Trophoblast cell (in vitro differentiated cells and primary cell): ENCODE measurements around the gene SNAPC4.

Experiments used
- DNase-seq, 2 donors: peaks; one replicate each; pipeline ENCODE4 v3.0.0-alpha.2; 2016
- H2AFZ ChIP-seq: 2 replicates; pipeline ENCODE4 v1.6.1; 2013; ENCODE audit warnings: low read length, moderate library complexity, mild to moderate bottlenecking; ENCODE audit not compliant: insufficient read depth, poor library complexity
- H2AK5ac ChIP-seq: 2 replicates; pipeline ENCODE4 v1.6.1; 2013; ENCODE audit warnings: mild to moderate bottlenecking, low read length
- H2BK120ac ChIP-seq: 2 replicates; pipeline ENCODE4 v1.6.1; 2013; ENCODE audit warnings: low read length, mild to moderate bottlenecking, moderate library complexity; ENCODE audit not compliant: insufficient read depth, poor library complexity
- H2BK12ac ChIP-seq: 2 replicates; pipeline ENCODE4 v1.6.1; 2013; ENCODE audit warnings: mild to moderate bottlenecking, low read length, moderate library complexity
- H2BK5ac ChIP-seq: 2 replicates; pipeline ENCODE4 v1.6.1; 2013; ENCODE audit warnings: low read length, low read depth, moderate library complexity, mild to moderate bottlenecking; ENCODE audit not compliant: poor library complexity
- H3K14ac ChIP-seq: 2 replicates; pipeline ENCODE4 v1.6.1; 2013; ENCODE audit warnings: mild to moderate bottlenecking, low read length
- H3K18ac ChIP-seq: 2 replicates; pipeline ENCODE4 v1.6.1; 2013; ENCODE audit warnings: mild to moderate bottlenecking, low read length
- H3K23ac ChIP-seq: 2 replicates; pipeline ENCODE4 v1.6.1; 2013; ENCODE audit warnings: low read length
- H3K27ac ChIP-seq: 2 replicates; pipeline ENCODE4 v1.5.1; 2013; ENCODE audit warnings: low read depth, mild to moderate bottlenecking, inconsistent platforms, low read length, moderate library complexity
- H3K27me3 ChIP-seq: 2 replicates; pipeline ENCODE4 v1.6.1; 2013; ENCODE audit warnings: inconsistent platforms, mild to moderate bottlenecking, low read length, moderate library complexity; ENCODE audit not compliant: insufficient read depth
- H3K36me3 ChIP-seq, 2 experiments: 1 replicate in 1 of 2; 2 replicates in 1 of 2; pipeline ENCODE4 v1.6.1; 2013; ENCODE audit warnings: low read length in 2 of 2, mild to moderate bottlenecking in 2 of 2, moderate library complexity in 1 of 2; ENCODE audit not compliant: insufficient read depth in 2 of 2, control insufficient read depth in 1 of 2
- H3K4ac ChIP-seq: 2 replicates; pipeline ENCODE4 v1.6.1; 2013; ENCODE audit warnings: low read depth, mild to moderate bottlenecking, low read length, moderate library complexity
- H3K4me1 ChIP-seq, 2 experiments: 1 replicate in 1 of 2; 2 replicates in 1 of 2; pipeline ENCODE4 v1.6.1; 2013; ENCODE audit warnings: low read length in 2 of 2, mild to moderate bottlenecking in 2 of 2, moderate library complexity in 1 of 2; ENCODE audit not compliant: insufficient read depth in 2 of 2, control insufficient read depth in 1 of 2
- H3K4me2 ChIP-seq: 2 replicates; pipeline ENCODE4 v1.6.1; 2013; ENCODE audit warnings: inconsistent platforms, mild to moderate bottlenecking, low read length, moderate library complexity
- H3K4me3 ChIP-seq: 2 replicates; pipeline ENCODE4 v1.5.1; 2013; ENCODE audit warnings: mild to moderate bottlenecking, low read depth, low read length, inconsistent platforms
- H3K79me1 ChIP-seq: one replicate; pipeline ENCODE4 v1.6.1; 2013; ENCODE audit warnings: low read length
- H3K79me2 ChIP-seq: 2 replicates; pipeline ENCODE4 v1.6.1; 2013; ENCODE audit warnings: low read length, mild to moderate bottlenecking; ENCODE audit not compliant: control insufficient read depth, insufficient read depth, poor library complexity
- H3K9ac ChIP-seq: 2 replicates; pipeline ENCODE4 v1.6.1; 2013; ENCODE audit warnings: mild to moderate bottlenecking, low read length
- H3K9me3 ChIP-seq: 2 replicates; pipeline ENCODE4 v1.6.1; 2013; ENCODE audit warnings: low read depth, mild to moderate bottlenecking, control low read depth, inconsistent platforms, low read length; ENCODE audit not compliant: insufficient read depth
- H4K12ac ChIP-seq: 2 replicates; pipeline ENCODE4 v1.6.1; 2013; ENCODE audit warnings: low read depth, mild to moderate bottlenecking, low read length, moderate library complexity
- H4K8ac ChIP-seq: 2 replicates; pipeline ENCODE4 v1.6.1; 2013; ENCODE audit warnings: low read depth, mild to moderate bottlenecking, low read length, moderate library complexity
- H4K91ac ChIP-seq: one replicate; pipeline ENCODE4 v1.6.1; 2013; ENCODE audit warnings: low read depth, mild to moderate bottlenecking, low read length, moderate library complexity
- WGBS: extraction: QIAGEN DNeasy Blood & Tissue Kit; methylation state at CpG from one replicate; pipeline ENCODE4 v1.1.7; 2013; ENCODE audit warnings: missing lambda C conversion rate; ENCODE audit not compliant: insufficient read length, insufficient coverage; ENCODE audit errors: extremely low coverage; 5-methylcytosine and 5-hydroxymethylcytosine counted together

SNAPC4 gene

GRCh38 chr9:136378170-136379002, 21.6 kb downstream of the SNAPC4 start:
- Histone ChIP-seq H2AK5ac (no peak overlapping the region), H4K91ac (no peak overlapping the region), H3K27ac (no peak overlapping the region), H2BK120ac (no peak overlapping the region), H3K4me1 (peaks cover 8 to 21% of the 10 kb centered on the region in 2 experiments), H3K4me2 (no peak overlapping the region), H3K36me3 (peaks cover 77 to 80% of the 10 kb centered on the region in 2 experiments), H3K9ac (no peak overlapping the region), H3K79me1 (peaks cover under 1% of the 10 kb centered on the region), H4K8ac (no peak overlapping the region), H2BK12ac (no peak overlapping the region), H3K4me3 (no peak overlapping the region), H3K18ac (no peak overlapping the region), H2AFZ (no peak overlapping the region), H3K23ac (no peak overlapping the region), H3K27me3 (no peaks in the 10 kb centered on the region), H3K4ac (no peak overlapping the region), H3K14ac (no peak overlapping the region), H2BK5ac (no peak overlapping the region), H4K12ac (no peak overlapping the region), H3K9me3 (no peaks in the 10 kb centered on the region), H3K79me2 (no peaks in the 10 kb centered on the region)
- WGBS, result no CpG with 5 or more reads among the region's 28 CpGs
- no peak for DNase-seq

- WGBS, result no CpG with 5 or more reads among the region's 32 CpGs
- no peaks in the 10 kb centered on the region for H3K27me3 ChIP-seq
- H4K12ac ChIP-seq, result no peak overlapping the region
- peaks cover 2% of the 10 kb centered on the region for H3K79me2 ChIP-seq
- no peak for DNase-seq
- H3K79me1 ChIP-seq, result peaks cover 7% of the 10 kb centered on the region
- no peak overlapping the region for H4K8ac ChIP-seq
- no peak overlapping the region for H3K14ac ChIP-seq
- H3K4me1 ChIP-seq, result peaks cover 15 to 28% of the 10 kb centered on the region in 2 experiments
- no peak overlapping the region for H3K4me2 ChIP-seq
- H2BK5ac ChIP-seq, result no peak overlapping the region
- no peak overlapping the region for H2AFZ ChIP-seq
- H2BK120ac ChIP-seq, result no peak overlapping the region
- H3K9ac ChIP-seq, result no peak overlapping the region
- H3K27ac ChIP-seq, result no peak overlapping the region
- no peak overlapping the region for H3K4ac ChIP-seq
- no peak overlapping the region for H2BK12ac ChIP-seq
- H3K4me3 ChIP-seq, result no peak overlapping the region
- no peak overlapping the region for H2AK5ac ChIP-seq
- H3K9me3 ChIP-seq, result no peaks in the 10 kb centered on the region
- no peak overlapping the region for H3K18ac ChIP-seq
- H3K23ac ChIP-seq, result no peak overlapping the region
- no peak overlapping the region for H4K91ac ChIP-seq
- H3K36me3 ChIP-seq, result peaks cover 69 to 71% of the 10 kb centered on the region in 2 experiments
These were observed 22.4 kb downstream of the SNAPC4 start for GRCh38 chr9:136377341-136378169.

- H4K12ac ChIP-seq, result no peak overlapping the region
- H2AK5ac ChIP-seq, result no peak overlapping the region
- H4K91ac ChIP-seq, result no peak overlapping the region
These were observed 23.5 kb downstream of the SNAPC4 start for GRCh38 chr9:136376457-136376856.

GRCh38 chr9:136375096-136375495, 24.9 kb downstream of the SNAPC4 start:
- H3K27me3 ChIP-seq, result no peaks in the 10 kb centered on the region
- no peak overlapping the region for H2BK5ac ChIP-seq
- peaks cover 21 to 35% of the 10 kb centered on the region in 2 experiments for H3K4me1 ChIP-seq
- no peak overlapping the region for H3K9ac ChIP-seq
- H3K4me3 ChIP-seq, result no peak overlapping the region
- no peak overlapping the region for H3K18ac ChIP-seq
- H2AFZ ChIP-seq, result no peak overlapping the region
- H3K23ac ChIP-seq, result no peak overlapping the region
- H3K79me2 ChIP-seq, result peaks cover 2% of the 10 kb centered on the region
- H3K9me3 ChIP-seq, result no peaks in the 10 kb centered on the region
- H3K4ac ChIP-seq, result no peak overlapping the region
- peaks cover 44 to 47% of the 10 kb centered on the region in 2 experiments for H3K36me3 ChIP-seq
- no peak overlapping the region for H2BK12ac ChIP-seq
- H3K27ac ChIP-seq, result no peak overlapping the region
- H3K14ac ChIP-seq, result no peak overlapping the region
- no peak for DNase-seq
- no peak overlapping the region for H4K8ac ChIP-seq
- H2AK5ac ChIP-seq, result no peak overlapping the region
- H3K4me2 ChIP-seq, result no peak overlapping the region
- no peak overlapping the region for H4K12ac ChIP-seq
- no peak overlapping the region for H4K91ac ChIP-seq
- WGBS, result no CpG with 5 or more reads among the region's 12 CpGs
- peaks cover 11% of the 10 kb centered on the region for H3K79me1 ChIP-seq
- H2BK120ac ChIP-seq, result no peak overlapping the region

More at GRCh38 chr9:136376457-136376856, 23.5 kb downstream of the SNAPC4 start:
- no peak overlapping the region for H2AFZ ChIP-seq
- no peak overlapping the region for H3K4ac ChIP-seq
- H3K14ac ChIP-seq, result no peak overlapping the region
- H3K79me2 ChIP-seq, result peaks cover 2% of the 10 kb centered on the region
- H3K79me1 ChIP-seq, result peaks cover 11% of the 10 kb centered on the region
- no peak overlapping the region for H3K9ac ChIP-seq
- H3K4me3 ChIP-seq, result no peak overlapping the region
- no peak overlapping the region for H2BK12ac ChIP-seq
- peaks cover 21 to 35% of the 10 kb centered on the region in 2 experiments for H3K4me1 ChIP-seq
- no peak overlapping the region for H3K4me2 ChIP-seq
- H3K27me3 ChIP-seq, result no peaks in the 10 kb centered on the region
- no peak overlapping the region for H3K18ac ChIP-seq
- no peak overlapping the region for H2BK120ac ChIP-seq
- H3K27ac ChIP-seq, result no peak overlapping the region
- no peaks in the 10 kb centered on the region for H3K9me3 ChIP-seq
- no peak for DNase-seq
- no peak overlapping the region for H4K8ac ChIP-seq
- no CpG with 5 or more reads among the region's 8 CpGs for WGBS
- no peak overlapping the region for H2BK5ac ChIP-seq
- H3K23ac ChIP-seq, result no peak overlapping the region
- H3K36me3 ChIP-seq, result peaks cover 58 to 60% of the 10 kb centered on the region in 2 experiments
